Measurements from ENCODE around the gene SYCP3.

The SYCP3 gene

DNA sequence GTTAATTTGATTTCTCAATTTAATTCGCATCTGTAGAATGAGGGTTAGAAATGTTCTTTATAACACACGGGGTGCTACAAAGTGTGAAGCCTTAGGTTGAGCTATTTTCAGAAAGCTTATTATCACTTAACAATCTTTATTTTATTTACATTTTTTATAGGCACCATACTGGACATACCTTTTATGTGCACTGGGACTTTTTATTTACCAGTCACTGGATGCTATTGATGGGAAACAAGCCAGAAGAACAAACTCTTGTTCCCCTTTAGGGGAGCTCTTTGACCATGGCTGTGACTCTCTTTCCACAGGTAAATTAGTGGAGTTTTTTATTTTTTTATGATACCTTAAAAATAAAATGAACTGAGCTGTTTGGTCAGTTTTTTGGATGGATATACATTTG lies 25.3 kb downstream of the SYCP3 start:
- no peaks in the 10 kb centered on the region for H3K36me3 ChIP-seq (ENCODE audit: control insufficient read depth, insufficient read depth, low read length)
- no peaks in the 10 kb centered on the region for H3K27me3 ChIP-seq (replicated peaks; ENCODE audit: control insufficient read depth, insufficient read depth, low read length)
- TF ChIP-seq, protein P1, sequence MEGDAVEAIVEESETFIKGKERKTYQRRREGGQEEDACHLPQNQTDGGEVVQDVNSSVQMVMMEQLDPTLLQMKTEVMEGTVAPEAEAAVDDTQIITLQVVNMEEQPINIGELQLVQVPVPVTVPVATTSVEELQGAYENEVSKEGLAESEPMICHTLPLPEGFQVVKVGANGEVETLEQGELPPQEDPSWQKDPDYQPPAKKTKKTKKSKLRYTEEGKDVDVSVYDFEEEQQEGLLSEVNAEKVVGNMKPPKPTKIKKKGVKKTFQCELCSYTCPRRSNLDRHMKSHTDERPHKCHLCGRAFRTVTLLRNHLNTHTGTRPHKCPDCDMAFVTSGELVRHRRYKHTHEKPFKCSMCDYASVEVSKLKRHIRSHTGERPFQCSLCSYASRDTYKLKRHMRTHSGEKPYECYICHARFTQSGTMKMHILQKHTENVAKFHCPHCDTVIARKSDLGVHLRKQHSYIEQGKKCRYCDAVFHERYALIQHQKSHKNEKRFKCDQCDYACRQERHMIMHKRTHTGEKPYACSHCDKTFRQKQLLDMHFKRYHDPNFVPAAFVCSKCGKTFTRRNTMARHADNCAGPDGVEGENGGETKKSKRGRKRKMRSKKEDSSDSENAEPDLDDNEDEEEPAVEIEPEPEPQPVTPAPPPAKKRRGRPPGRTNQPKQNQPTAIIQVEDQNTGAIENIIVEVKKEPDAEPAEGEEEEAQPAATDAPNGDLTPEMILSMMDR (IDR thresholded peaks at IDR 0.05; ENCODE audit: insufficient read depth, low read length, poor library complexity, severe bottlenecking), result no peak
- DNase-seq (ENCODE audit: extremely low read depth, insufficient read length), result no peak
- H3K4me3 ChIP-seq (replicated peaks; ENCODE audit: low read depth, low read length), result no peak overlapping the region

DNA sequence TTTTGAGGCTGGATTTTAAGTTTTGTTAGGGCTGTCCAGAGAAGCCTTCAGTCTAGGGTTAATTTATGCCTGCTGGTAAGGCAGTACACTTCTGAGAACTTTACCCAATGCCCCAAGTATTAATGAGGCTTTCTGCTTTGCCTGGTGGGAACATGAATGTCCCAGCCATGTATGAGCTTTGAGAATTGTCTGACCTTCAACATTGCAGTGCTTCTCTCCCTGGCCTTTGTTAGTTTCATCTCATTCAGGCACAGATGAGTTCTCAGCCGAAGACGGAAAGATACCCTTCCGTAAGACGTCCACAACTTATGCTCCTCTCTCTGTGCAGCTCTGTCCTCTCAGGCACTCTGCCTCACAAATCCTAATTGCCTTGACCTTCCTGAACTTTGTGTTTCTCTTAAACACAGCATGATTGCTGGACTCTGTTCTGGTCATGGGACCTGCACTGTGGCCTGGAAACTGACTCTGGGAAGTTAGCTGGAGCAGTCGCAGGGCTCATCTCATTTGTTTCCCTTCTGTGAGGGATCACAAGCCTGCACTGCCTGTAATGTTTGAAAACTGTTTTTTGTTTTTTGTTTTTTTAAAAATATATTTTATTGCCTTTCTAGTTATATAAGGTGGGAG lies 26.1 kb downstream of the SYCP3 start:
- Histone ChIP-seq H3K27me3 (replicated peaks; ENCODE audit: control insufficient read depth, insufficient read depth, low read length) (no peaks in the 10 kb centered on the region), H3K4me3 (replicated peaks; ENCODE audit: low read depth, low read length) (no peak overlapping the region), H3K36me3 (ENCODE audit: control insufficient read depth, insufficient read depth, low read length) (no peaks in the 10 kb centered on the region)
- DNase-seq (ENCODE audit: extremely low read depth, insufficient read length), result no peak
- TF ChIP-seq, protein P1 (IDR thresholded peaks at IDR 0.05; ENCODE audit: insufficient read depth, low read length, poor library complexity, severe bottlenecking), result no peak

DNA sequence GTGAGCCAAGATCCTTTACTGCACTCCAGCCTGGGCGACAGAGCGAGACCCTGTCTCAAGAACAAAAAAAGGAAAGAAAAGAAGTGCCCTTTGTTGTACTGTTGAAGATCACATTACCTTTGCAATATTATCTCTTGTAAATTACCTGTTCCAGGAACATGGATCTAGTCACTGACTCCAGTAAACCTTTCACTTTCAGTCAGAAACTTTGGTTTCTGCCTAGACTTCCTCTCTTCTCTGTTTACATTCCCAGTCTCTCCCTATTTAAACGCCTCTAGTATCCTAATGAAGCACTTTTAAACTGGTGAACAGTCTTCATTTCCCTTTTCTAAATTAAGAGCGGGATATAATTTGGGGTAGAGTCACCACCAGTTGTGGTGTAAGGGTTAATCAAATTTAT lies 29.0 kb downstream of the SYCP3 start:
- H3K27me3 ChIP-seq (replicated peaks; ENCODE audit: control insufficient read depth, insufficient read depth, low read length), result no peaks in the 10 kb centered on the region
- H3K4me3 ChIP-seq (replicated peaks; ENCODE audit: low read depth, low read length), result no peak overlapping the region
- DNase-seq (ENCODE audit: extremely low read depth, insufficient read length), result no peak
- TF ChIP-seq, protein P1 (IDR thresholded peaks at IDR 0.05; ENCODE audit: insufficient read depth, low read length, poor library complexity, severe bottlenecking), result no peak
- no peaks in the 10 kb centered on the region for H3K36me3 ChIP-seq (ENCODE audit: control insufficient read depth, insufficient read depth, low read length)

DNA sequence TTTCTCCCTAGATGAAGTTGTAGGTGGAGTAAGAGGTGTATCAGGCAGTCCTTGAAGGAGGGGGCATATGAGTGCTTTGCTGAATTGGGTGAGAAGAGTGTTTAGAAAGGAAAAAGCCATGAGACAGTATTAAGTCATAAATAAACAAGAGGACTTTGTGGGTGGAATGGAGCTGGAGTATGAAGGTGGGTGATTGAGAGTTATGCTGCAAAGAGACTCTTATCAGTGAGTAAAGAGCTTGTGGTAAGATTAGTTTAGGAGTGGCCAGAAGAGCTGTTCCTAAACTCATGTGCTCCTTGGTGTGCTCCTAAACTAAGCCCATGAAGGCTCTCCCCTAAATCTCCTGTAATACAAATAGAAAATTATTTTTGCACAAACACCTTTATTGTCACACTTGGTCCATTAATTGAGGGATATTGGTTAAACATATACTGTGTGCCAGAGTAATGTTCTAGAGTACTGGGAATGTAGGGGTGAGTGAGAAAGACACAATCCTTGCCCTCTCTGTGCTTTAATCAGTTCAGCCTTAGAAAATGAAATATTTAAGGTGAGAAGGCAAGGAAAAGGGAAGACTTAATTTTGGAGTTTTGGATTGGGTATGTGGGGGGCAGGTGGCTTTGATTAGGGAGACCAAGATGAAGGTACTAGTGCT lies 32.0 kb downstream of the SYCP3 start:
- no peaks in the 10 kb centered on the region for H3K36me3 ChIP-seq (ENCODE audit: control insufficient read depth, insufficient read depth, low read length)
- DNase-seq (ENCODE audit: extremely low read depth, insufficient read length), result no peak
- H3K27me3 ChIP-seq (replicated peaks; ENCODE audit: control insufficient read depth, insufficient read depth, low read length), result no peaks in the 10 kb centered on the region
- TF ChIP-seq, protein P1 (IDR thresholded peaks at IDR 0.05; ENCODE audit: insufficient read depth, low read length, poor library complexity, severe bottlenecking), result no peak
- H3K4me3 ChIP-seq (replicated peaks; ENCODE audit: low read depth, low read length), result no peak overlapping the region

DNA sequence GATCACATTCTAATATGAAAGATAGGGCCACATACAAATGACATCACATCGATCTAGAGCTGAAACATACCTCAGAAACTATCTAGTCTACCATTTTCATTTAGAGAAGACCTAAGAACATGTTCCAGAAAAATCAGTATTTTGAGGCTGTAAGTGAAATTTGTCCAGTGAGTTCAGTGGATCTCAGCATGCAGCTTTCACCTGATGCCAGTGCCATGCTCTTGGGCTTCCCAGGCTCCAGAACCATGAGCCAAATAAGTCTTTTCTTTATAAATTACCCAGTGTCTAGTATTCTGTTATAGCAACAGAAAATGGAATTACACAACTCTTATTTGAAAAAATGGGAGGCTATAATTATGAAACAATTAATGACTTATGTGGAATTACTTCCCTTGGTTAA lies 32.9 kb downstream of the SYCP3 start:
- Histone ChIP-seq H3K27me3 (replicated peaks; ENCODE audit: control insufficient read depth, insufficient read depth, low read length) (no peaks in the 10 kb centered on the region), H3K4me3 (replicated peaks; ENCODE audit: low read depth, low read length) (no peak overlapping the region), H3K36me3 (ENCODE audit: control insufficient read depth, insufficient read depth, low read length) (no peaks in the 10 kb centered on the region)
- TF ChIP-seq, protein P1 (IDR thresholded peaks at IDR 0.05; ENCODE audit: insufficient read depth, low read length, poor library complexity, severe bottlenecking), result no peak
- no peak for DNase-seq (ENCODE audit: extremely low read depth, insufficient read length)
